Keratinocyte (primary cell): Measurements from ENCODE around the gene TCF7L2. TPM values are rescaled to one million over a fixed set of nuclear protein-coding genes. Genes with fewer than 3 reads are reported as not detected.

Experiments used
- DNase-seq: peaks from one replicate; pipeline ENCODE4 v3.0.0-alpha.2; 2011; ENCODE audit warnings: low read depth, missing footprints, low spot score
- FAIRE-seq: peaks from 2 replicates; lab custom pipeline; 2011; peaks lifted over from hg19 to GRCh38; lab: Jason Lieb, UNC
- H2AFZ ChIP-seq: 2 replicates; pipeline ENCODE4 v1.6.0; 2012; ENCODE audit warnings: low read length, control low read depth, inconsistent platforms; ENCODE audit not compliant: control insufficient read depth
- H3K27ac ChIP-seq: 2 replicates; pipeline ENCODE4 v1.5.1; 2011; ENCODE audit warnings: low read length; ENCODE audit not compliant: control insufficient read depth, insufficient read depth
- H3K27me3 ChIP-seq: 3 replicates; pipeline ENCODE4 v1.6.0; 2011; ENCODE audit warnings: low read length; ENCODE audit not compliant: control insufficient read depth, insufficient read depth; ENCODE audit errors: extremely low read depth
- H3K36me3 ChIP-seq, 2 experiments: 2 replicates in 1 of 2; 3 replicates in 1 of 2; pipeline ENCODE4 v1.5.1; 2011; ENCODE audit warnings: low read length in 2 of 2, mild to moderate bottlenecking in 1 of 2; ENCODE audit not compliant: control insufficient read depth in 2 of 2, insufficient read depth in 2 of 2; ENCODE audit errors: extremely low read depth in 1 of 2
- H3K4me1 ChIP-seq: 3 replicates; pipeline ENCODE4 v1.5.1; 2011; ENCODE audit warnings: low read length; ENCODE audit not compliant: control insufficient read depth, insufficient read depth; ENCODE audit errors: extremely low read depth
- H3K4me2 ChIP-seq: 3 replicates; pipeline ENCODE4 v1.6.0; 2011; ENCODE audit warnings: low read depth, low read length; ENCODE audit not compliant: control insufficient read depth, insufficient read depth; ENCODE audit errors: extremely low read depth
- H3K4me3 ChIP-seq, 3 experiments: fragments of 200-600 bp in 1 of 3; sonication (generic) in 1 of 3; 2 replicates in 2 of 3; 3 replicates in 1 of 3; pipeline ENCODE4 v1.5.1; 2011 to 2016; ENCODE audit warnings: low read length in 3 of 3, mild to moderate bottlenecking in 3 of 3, control low read depth in 2 of 3, inconsistent platforms in 1 of 3, low read depth in 1 of 3, mixed read lengths in 1 of 3, mixed run types in 1 of 3, moderate library complexity in 1 of 3; ENCODE audit not compliant: control insufficient read depth in 2 of 3, insufficient read depth in 2 of 3; ENCODE audit errors: extremely low read depth in 1 of 3
- H3K79me2 ChIP-seq: 2 replicates; pipeline ENCODE4 v1.6.0; 2012; ENCODE audit warnings: low read length; ENCODE audit not compliant: control insufficient read depth, insufficient read depth
- H3K9ac ChIP-seq: 3 replicates; pipeline ENCODE4 v1.6.0; 2011; ENCODE audit warnings: low read length; ENCODE audit not compliant: control insufficient read depth, insufficient read depth; ENCODE audit errors: extremely low read depth
- H3K9me1 ChIP-seq: 3 replicates; pipeline ENCODE4 v1.6.0; 2011; ENCODE audit warnings: low read length; ENCODE audit not compliant: control insufficient read depth, insufficient read depth; ENCODE audit errors: extremely low read depth
- H3K9me3 ChIP-seq: 2 replicates; pipeline ENCODE4 v1.5.1; 2012; ENCODE audit warnings: low read depth, low read length; ENCODE audit not compliant: control insufficient read depth
- H4K20me1 ChIP-seq: 3 replicates; pipeline ENCODE4 v1.6.0; 2011; ENCODE audit warnings: low read length; ENCODE audit not compliant: control insufficient read depth, insufficient read depth; ENCODE audit errors: extremely low read depth
- EZH2 ChIP-seq: IDR thresholded peaks from one replicate; pipeline ENCODE4 v1.6.1; 2012; ENCODE audit warnings: inconsistent platforms, mild to moderate bottlenecking, low read length, moderate library complexity
- dilution Hi-C: fragments of 300-500 bp; cut with MboI; formaldehyde crosslinking; loops from one replicate; pipeline ENCODE4 v1.7.0; 2020; ENCODE audit warnings: low sequenced_read_pairs; ENCODE audit not compliant: extremely low pct_ligation_motif_present
- polyA plus RNA-seq, 5 experiments: library from polyadenylated mRNA; depleted of rRNA in 3 of 5; stranded (reverse) in 3 of 5; stranded (forward) in 1 of 5; unstranded in 1 of 5; fragments of >200 nt; gene quantifications; 1 replicate in 1 of 5; 2 replicates in 3 of 5; 3 replicates in 1 of 5; pipeline versions ENCODE4 v1.2.1 to v1.2.3, GENCODE V29; 2011 to 2012; ENCODE audit warnings: missing spikeins in 2 of 5, low read depth in 1 of 5, low replicate concordance in 1 of 5
- TF ChIP-seq, protein P1 (sequence below), 3 experiments: IDR thresholded peaks in 1 of 3; conservative IDR thresholded peaks in 1 of 3; optimal IDR thresholded peaks in 1 of 3; 2 replicates in 2 of 3; 3 replicates in 1 of 3; pipeline versions ENCODE3 to v1.5.1; 2011; ENCODE audit warnings: low read length in 3 of 3, mild to moderate bottlenecking in 3 of 3, moderate library complexity in 2 of 3, control low read depth in 1 of 3, inconsistent platforms in 1 of 3; ENCODE audit not compliant: insufficient read depth in 2 of 3; ENCODE audit errors: extremely low read depth in 1 of 3

Gene TCF7L2
- polyA plus RNA-seq, 1 donor (not counting 4 experiments of a cell fraction or from before 2014, with no cell fraction given): 2.5 TPM

DNA sequence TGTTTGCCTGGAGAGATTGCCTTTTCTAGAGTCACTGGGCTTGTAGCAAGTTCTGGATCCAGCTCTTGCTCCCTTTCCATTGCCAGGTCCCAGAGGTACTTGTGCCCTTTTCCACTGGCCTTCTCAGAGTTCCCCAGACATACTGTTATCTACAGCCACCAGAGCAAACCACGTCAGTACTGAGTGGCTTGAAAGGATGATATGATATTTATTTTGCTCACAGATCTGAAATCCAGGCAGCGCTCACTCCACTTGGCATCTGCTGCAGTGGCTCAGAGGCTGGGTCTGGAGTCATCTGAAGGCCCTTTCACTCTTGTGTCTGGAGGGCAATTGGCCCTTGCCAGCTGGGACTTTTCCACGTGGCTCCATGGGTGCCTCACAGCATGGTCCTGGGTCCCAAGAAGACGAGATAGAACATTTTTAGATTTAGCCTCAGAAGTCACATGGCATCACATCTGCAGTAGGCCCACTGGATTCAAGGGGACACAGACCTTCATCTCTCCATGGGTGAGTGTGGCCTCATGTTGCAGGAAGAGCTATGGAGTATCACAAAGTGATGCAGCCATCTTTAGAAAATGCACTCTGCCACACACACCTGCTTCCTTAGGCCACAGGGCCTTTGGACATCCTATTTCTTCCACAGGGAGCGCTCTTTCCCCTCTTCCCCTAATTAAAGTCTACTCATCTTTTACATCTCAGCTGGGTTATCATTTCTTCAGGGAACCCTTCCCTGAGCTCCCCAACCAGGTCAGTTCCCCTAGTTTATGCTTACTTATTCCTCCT lies 22.9 kb upstream of the TCF7L2 start:
- H3K36me3 ChIP-seq: no peaks in the 10 kb centered on the region
- no peak overlapping the region for H2AFZ ChIP-seq
- no peak for TF ChIP-seq EZH2
- TF ChIP-seq, protein P1, sequence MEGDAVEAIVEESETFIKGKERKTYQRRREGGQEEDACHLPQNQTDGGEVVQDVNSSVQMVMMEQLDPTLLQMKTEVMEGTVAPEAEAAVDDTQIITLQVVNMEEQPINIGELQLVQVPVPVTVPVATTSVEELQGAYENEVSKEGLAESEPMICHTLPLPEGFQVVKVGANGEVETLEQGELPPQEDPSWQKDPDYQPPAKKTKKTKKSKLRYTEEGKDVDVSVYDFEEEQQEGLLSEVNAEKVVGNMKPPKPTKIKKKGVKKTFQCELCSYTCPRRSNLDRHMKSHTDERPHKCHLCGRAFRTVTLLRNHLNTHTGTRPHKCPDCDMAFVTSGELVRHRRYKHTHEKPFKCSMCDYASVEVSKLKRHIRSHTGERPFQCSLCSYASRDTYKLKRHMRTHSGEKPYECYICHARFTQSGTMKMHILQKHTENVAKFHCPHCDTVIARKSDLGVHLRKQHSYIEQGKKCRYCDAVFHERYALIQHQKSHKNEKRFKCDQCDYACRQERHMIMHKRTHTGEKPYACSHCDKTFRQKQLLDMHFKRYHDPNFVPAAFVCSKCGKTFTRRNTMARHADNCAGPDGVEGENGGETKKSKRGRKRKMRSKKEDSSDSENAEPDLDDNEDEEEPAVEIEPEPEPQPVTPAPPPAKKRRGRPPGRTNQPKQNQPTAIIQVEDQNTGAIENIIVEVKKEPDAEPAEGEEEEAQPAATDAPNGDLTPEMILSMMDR (optimal IDR thresholded peaks at IDR 0.05 in 1 of 3, IDR thresholded peaks at IDR 0.05 in 1 of 3, conservative IDR thresholded peaks at IDR 0.05 in 1 of 3; ENCODE audit: extremely low read depth in 1 of 3, insufficient read depth in 2 of 3, low read length in 3 of 3): no peak
- no peak for FAIRE-seq
- no peaks in the 10 kb centered on the region for H3K79me2 ChIP-seq
- no peaks in the 10 kb centered on the region for H3K27me3 ChIP-seq
- H3K4me1 ChIP-seq: no peaks in the 10 kb centered on the region
- H3K4me2 ChIP-seq: no peak overlapping the region
- H3K4me3 ChIP-seq: no peak overlapping the region
- no peak overlapping the region for H3K9ac ChIP-seq
- no peak for DNase-seq
- H3K27ac ChIP-seq: no peak overlapping the region
- H3K9me1 ChIP-seq: no peaks in the 10 kb centered on the region
- dilution Hi-C loops: no loop called here
- H3K9me3 ChIP-seq: no peaks in the 10 kb centered on the region
- no peaks in the 10 kb centered on the region for H4K20me1 ChIP-seq

GRCh38 chr10:112927980-112928379 lies 22.1 kb upstream of the TCF7L2 start:
- Histone ChIP-seq H3K27ac (no peak overlapping the region), H2AFZ (no peak overlapping the region), H3K9me1 (no peaks in the 10 kb centered on the region), H3K4me1 (no peaks in the 10 kb centered on the region), H3K9ac (no peak overlapping the region), H3K4me2 (no peak overlapping the region), H3K36me3 (no peaks in the 10 kb centered on the region), H3K4me3 (no peak overlapping the region), H3K9me3 (no peaks in the 10 kb centered on the region), H4K20me1 (no peaks in the 10 kb centered on the region), H3K79me2 (no peaks in the 10 kb centered on the region), H3K27me3 (no peaks in the 10 kb centered on the region)
- TF ChIP-seq, protein P1 (optimal IDR thresholded peaks at IDR 0.05 in 1 of 3, IDR thresholded peaks at IDR 0.05 in 1 of 3, conservative IDR thresholded peaks at IDR 0.05 in 1 of 3; ENCODE audit: extremely low read depth in 1 of 3, insufficient read depth in 2 of 3, low read length in 3 of 3): no peak
- TF ChIP-seq EZH2: no peak
- no peak for DNase-seq
- dilution Hi-C loops: no loop called here
- no peak for FAIRE-seq
